NCI-H2196 (cell line): ENCODE data around the gene MAGEF1.

Experiments used
- DNase-seq: peaks from one replicate; lab custom pipeline; 2025; ENCODE audit not compliant: unreplicated experiment; lab: John Stamatoyannopoulos, UW

MAGEF1 gene

GRCh38 chr3:184711493-184712247 lies at the start of gene MAGEF1:
MAGEF1 (minus strand) TSS chr3:184712064; CDS start chr3:184711821, 243 bp downstream.
- peak; percentile 95 for DNase-seq

GRCh38 chr3:184761075-184761841 lies 49.4 kb upstream of the MAGEF1 start:
- DNase-seq = no peak

DNA sequence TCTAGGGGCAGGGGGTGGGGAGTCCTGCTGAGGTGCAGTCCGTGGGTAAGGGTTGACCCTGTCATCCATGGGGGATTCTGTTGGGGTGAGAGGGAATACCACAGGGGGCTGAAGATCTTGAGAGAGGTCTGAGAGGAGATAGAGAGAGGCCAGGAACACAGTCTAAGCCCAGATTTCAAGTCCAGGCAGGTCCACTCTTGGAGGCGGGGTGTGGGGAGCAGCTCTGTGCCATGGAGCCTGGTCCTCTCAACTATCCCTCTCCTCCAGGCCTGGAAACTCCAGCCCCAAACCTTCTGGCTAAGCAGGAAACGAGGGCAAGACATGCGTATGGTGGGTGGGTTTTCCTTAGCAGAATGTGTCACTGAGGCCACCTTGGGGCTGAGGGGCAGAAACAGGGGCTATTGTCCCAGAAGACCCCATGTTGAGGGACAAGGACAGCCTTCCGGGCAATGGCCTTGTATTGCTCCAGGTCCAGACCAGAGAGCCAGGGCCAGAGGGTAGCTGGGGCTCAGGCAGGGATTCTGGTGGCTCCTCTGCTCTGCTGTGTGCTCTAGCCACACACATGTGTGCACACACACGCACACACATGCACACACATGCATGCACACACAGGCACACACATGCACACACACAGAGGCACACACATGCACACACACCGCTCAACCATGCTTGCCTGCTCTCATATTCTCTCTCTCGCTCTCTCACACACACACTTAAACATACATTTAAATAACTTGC lies 48.6 kb upstream of the MAGEF1 start:
- DNase-seq = no peak

- DNase-seq = no peak
These were observed 47.9 kb upstream of the MAGEF1 start for GRCh38 chr3:184759666-184760200.

DNA sequence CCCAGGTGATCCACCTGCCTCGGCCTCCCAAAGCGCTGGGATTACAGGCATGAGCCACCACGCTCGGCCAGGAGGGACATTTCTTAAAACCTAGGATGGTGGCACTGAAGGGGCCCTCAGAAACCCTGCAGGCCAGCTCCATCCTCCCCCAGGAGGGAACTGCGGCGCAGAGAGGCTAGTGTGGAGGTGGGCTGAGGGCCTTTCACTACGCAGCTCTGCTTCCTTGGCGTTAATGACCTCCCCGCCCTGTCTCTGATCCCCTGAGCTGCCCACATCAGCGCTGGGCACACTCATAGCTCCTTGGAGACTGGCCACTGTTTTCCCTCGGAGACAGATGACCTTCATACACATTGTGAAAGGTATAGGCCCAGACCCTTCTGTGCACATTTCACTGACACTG lies 46.2 kb upstream of the MAGEF1 start:
- no peak for DNase-seq

GRCh38 chr3:184757022-184757651 lies 45.3 kb upstream of the MAGEF1 start:
- DNase-seq = no peak

DNA sequence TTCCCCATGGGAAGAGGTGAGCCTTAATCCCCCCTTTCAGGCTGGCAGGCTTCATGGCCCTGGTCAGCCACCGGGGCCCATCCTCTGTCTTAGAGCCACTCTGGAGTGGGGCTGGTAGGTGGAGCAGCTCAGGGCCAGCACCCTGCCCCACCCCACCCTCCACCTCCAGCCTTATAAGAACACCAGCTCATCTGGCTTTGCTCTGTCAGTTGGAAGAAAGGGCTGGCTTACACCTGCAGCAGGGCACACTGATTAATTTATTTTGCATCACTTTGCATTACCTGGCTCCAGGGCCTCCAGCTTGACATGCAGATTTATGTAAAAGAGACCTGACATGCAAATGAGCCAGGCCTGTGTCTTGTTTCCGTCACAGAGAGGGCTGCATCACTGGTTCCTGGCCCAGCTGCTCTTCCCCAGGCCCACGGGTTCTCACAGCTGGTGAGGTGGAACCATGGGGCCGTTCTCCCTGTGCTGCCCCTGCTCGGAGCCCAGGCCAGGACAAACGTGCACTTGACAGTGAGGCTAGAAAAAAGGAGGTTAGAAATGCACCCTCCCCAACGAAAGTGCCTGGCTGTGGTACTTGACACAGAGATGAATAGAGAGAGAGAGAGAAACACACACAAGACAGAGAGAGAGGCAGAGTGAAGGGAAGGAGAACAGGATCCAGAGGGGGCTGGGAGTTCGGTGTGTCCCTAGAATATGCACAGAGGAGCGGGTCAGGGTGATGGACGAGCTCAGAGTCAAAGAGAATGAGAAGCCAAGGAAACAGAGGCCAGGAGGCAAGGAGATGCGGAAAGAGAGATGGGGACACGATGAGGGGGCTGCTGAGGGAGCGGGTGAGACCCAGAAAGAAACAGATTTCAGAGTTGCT lies 44.5 kb upstream of the MAGEF1 start:
- peak; percentile 64 for DNase-seq

GRCh38 chr3:184755315-184755731 lies 43.5 kb upstream of the MAGEF1 start:
- no peak for DNase-seq

GRCh38 chr3:184752361-184752760 lies 40.5 kb upstream of the MAGEF1 start:
- DNase-seq = no peak

- no peak for DNase-seq
These were observed 39.6 kb upstream of the MAGEF1 start for GRCh38 chr3:184751204-184752040.

- no peak for DNase-seq
These were observed 38.7 kb upstream of the MAGEF1 start for GRCh38 chr3:184750349-184751083.

DNA sequence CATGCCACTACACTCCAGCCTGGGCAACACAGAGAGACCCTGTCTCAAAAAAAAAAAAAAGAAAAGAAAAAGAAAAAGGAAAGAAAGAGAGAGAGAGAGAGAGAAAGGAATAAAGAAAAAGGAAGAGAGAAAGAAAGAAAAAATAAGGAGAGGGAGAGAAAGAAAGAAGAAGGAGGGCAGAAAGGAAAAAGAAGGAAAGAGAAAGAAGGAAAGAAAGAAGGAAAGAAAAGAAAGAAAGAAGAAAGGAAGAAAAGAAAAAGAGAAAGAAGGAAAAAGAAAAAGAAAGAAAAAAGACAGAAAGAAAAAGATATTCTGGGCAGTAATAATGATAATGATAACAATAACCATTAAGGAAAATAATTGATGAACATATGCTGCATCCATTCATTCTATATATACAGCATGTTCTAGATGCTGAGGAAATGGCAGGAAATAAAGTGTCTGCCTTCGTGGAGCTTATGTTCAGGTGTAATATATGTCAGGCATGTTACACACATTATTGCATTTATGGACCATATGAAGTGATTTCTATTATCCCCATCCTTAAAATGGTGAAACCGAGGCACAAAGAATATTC lies 37.4 kb upstream of the MAGEF1 start:
- DNase-seq = no peak

DNA sequence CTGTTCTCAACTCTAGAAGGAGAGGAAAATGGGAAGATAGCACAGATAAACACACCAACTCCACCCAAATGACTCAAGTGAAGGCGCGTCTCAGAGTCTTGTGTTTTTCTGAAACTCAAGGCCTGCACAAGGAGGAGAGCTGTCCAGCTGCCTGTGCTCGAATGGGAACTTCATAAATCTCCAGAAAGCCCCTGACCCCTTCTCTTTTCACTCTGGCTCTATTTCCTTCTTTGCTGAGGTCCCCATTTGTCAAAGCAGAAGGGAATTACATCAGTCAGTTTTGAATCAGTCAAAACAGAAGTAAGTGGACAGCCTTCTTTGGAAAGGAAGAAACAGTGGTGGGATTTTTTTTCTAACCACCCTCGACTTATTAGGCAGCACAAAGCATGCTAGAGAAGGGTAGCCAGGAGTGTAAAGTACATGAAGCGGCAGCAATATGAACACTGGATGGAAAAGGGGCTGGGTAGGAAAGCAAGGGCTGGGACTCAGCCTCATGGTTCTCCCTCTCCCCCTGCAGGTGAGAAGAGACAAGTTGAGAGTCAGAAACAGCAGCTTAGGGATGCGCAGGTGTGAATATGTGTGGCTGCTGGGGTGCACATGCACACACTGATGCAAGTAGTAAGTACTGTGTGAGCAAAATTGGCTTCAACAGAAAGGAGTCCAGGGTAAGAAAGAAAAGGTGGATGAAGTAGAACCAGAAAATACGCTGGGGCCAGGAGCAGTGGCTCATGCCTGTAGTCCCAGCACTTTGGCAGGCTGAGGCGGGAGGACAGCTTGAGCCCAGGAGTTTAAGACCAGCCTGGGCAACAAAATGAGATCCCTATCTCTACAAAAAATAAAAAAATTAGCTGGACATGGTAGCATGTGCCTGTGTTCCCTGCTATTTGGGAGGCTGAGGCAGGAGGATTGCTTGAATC lies 36.6 kb upstream of the MAGEF1 start:
- peak; percentile 50 for DNase-seq

DNA sequence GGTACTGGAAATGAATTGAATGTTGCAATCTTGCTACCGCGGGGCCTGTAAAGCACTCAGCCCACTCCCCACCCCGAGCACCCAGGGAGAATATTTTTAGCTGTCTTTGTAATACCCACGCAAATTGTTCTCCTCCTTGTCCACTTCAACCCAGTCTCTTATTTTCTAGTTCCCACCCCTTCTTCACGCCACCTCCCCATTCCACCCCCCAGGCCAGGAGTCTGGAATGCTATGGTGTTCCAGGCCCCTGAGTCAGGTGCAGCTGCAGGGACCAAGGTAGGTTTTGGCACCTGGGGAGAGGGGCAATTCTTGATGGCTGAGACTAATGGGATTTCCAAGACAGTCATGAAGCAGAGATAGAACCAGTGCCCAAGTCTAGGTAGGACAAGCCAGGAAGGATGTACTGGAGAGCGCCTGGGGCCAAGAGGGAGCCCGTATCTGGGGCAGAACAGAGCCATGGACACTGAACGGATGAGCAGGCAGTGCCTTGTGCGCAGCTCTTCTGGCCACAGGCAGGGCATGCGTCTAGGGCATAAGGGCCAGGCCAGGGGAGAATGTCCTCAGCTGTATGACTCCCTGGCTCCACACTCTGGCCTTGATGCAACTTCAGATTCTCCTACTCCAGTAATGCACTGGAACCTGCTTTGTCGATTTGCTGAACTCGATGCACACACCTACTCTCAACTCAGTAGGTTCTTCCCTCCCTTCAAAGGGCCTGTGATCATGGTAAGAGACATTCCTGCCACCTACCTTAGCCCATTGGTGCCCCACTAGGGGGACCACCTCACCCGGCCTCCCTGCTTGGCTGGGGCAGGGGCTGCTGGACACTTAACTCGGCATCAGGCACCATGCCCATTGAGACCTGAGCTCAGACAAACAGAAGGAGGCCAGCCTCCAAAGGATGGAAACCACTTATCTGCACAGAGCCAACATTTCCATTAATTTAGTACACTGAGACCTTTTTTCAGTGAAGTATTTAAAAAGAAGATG lies 34.6 kb upstream of the MAGEF1 start:
- DNase-seq = no peak

DNA sequence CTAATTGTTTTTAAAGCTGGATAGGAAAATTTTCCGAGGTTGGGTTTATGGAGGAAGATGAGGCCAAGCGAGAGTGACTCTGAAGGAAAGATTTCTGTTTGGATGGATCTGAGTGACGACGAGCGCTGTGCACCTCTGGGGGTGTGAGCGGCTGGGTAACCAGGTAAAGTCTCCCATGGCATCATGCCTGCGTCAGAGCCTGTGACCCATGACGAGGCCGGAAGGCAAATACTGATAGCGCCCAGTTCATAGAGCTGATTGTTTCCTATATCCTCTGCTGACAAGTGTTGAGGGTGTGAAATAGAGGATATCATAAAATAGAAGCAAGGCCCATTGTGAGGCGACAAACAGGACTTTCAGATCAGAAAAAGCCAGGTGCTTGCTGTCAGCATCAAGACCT lies 33.7 kb upstream of the MAGEF1 start:
- DNase-seq = no peak

- no peak for DNase-seq
These were observed 31.4 kb upstream of the MAGEF1 start for GRCh38 chr3:184743248-184743647.
